Measurements from ENCODE around the gene SCGN.

SCGN gene, protein sequence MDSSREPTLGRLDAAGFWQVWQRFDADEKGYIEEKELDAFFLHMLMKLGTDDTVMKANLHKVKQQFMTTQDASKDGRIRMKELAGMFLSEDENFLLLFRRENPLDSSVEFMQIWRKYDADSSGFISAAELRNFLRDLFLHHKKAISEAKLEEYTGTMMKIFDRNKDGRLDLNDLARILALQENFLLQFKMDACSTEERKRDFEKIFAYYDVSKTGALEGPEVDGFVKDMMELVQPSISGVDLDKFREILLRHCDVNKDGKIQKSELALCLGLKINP

DNA sequence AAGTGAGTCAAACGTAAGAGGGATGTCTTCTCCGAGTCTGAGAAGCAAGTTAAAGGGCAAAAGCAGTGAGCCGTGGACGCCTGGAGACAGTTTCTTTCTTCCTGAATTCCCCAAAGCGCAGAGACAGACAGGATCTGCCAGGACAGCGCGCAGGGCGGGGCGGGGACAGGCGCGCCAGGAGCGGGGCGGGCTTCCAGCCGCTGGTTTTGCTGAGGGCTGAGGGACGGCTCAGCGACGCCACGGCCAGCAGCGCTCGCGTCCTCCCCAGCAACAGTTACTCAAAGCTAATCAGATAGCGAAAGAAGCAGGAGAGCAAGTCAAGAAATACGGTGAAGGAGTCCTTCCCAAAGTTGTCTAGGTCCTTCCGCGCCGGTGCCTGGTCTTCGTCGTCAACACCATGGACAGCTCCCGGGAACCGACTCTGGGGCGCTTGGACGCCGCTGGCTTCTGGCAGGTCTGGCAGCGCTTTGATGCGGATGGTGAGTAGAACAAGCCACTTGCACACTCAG lies at the start of gene SCGN:
TSS of gene SCGN (plus strand) at position 209 of the 509 bp plus-strand sequence. CDS start at position 398, 189 bp downstream.
- ATAC-seq (replicated peaks; ENCODE audit: extremely low read depth, poor library complexity, severe bottlenecking) (no peak), DNase-seq (ENCODE audit: low spot score in 2 of 2) (no peak)
- no peaks in the 10 kb centered on the region for H3K9me3 Mint-ChIP-seq
- no peaks in the 10 kb centered on the region for H3K36me3 Mint-ChIP-seq (ENCODE audit: insufficient read depth)
- H3K27me3 Mint-ChIP-seq: peaks cover 57% of the 10 kb centered on the region
- H3K4me3 Mint-ChIP-seq: no peak within 1 kb of the TSS
- no peaks in the 10 kb centered on the region for H3K4me1 Mint-ChIP-seq
- no peak within 1 kb of the TSS for H3K27ac Mint-ChIP-seq (ENCODE audit: low read depth)

DNA sequence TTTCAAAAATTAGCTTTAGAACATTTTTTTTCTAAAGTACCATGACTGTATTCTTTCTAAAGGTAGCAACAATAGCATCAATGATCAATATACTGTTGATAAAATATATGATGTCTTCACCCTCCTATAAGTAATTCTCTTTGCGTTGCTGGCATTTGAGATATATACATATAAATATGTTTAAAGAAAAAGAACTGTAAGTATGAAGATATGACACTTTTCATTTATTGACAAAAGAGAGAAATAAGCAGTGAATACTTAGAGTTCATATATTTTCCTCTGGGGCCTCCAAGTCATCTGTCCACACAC lies 49.4 kb upstream of the SCGN start:
- Mint-ChIP-seq H3K9me3 (no peaks in the 10 kb centered on the region), H3K36me3 (ENCODE audit: insufficient read depth) (peaks cover 2% of the 10 kb centered on the region), H3K4me3 (no peak overlapping the region)

DNA sequence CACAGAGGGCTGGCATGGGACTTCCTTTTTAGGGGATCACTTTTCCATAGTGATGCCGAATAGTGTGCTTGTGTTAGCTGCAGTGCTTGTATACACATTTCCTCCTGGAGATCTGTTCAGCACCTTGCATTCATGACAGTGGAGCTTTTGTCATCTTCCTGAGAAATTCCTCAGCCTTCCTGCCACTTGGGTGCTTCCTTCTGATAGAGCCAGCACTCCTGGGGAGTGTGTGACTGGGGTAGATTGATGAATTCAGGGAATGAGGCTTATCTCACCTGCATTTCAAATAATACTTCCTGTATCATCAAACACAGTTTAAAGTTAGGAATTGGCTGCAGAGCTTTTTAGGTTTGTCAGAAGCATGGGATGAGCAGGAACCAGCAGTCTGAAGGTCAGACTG lies 48.8 kb upstream of the SCGN start:
- H3K27me3 Mint-ChIP-seq: no peaks in the 10 kb centered on the region
- no peaks in the 10 kb centered on the region for H3K9me3 Mint-ChIP-seq
- H3K4me3 Mint-ChIP-seq: no peak overlapping the region
- DNase-seq (ENCODE audit: low spot score in 2 of 2): no peak
- H3K36me3 Mint-ChIP-seq (ENCODE audit: insufficient read depth): peaks cover 2% of the 10 kb centered on the region
- H3K27ac Mint-ChIP-seq (ENCODE audit: low read depth): no peak overlapping the region
- no peaks in the 10 kb centered on the region for H3K4me1 Mint-ChIP-seq
- ATAC-seq (replicated peaks; ENCODE audit: extremely low read depth, poor library complexity, severe bottlenecking): no peak

More for the DNA sequence above, 49.4 kb upstream of the SCGN start:
- no peaks in the 10 kb centered on the region for H3K27me3 Mint-ChIP-seq
- ATAC-seq (replicated peaks; ENCODE audit: extremely low read depth, poor library complexity, severe bottlenecking) (no peak), DNase-seq (ENCODE audit: low spot score in 2 of 2) (no peak)
- no peak overlapping the region for H3K27ac Mint-ChIP-seq (ENCODE audit: low read depth)
- H3K4me1 Mint-ChIP-seq: no peaks in the 10 kb centered on the region

DNA sequence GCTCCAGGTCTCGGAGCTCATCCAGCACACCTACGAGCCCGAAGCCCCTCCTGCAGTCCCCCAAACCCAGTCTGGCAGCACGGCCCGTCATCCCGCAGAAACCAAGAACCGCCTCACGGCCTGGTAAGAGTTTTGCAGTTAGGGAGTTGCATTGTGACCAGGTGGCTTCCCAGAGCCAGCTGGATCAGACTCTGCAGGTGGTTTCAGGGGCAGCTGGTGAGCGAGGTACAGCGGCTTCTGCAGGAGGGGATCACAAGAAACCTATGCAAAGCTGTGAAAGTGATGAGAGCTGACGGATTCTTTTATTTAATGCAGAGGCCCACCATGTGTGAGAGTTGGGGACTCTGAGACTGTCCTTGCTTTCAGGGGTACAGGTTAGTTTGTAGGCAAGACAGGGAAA lies 45.9 kb upstream of the SCGN start:
- DNase-seq (ENCODE audit: low spot score in 2 of 2): no peak
- H3K27ac Mint-ChIP-seq (ENCODE audit: low read depth): no peak overlapping the region
- no peaks in the 10 kb centered on the region for H3K4me1 Mint-ChIP-seq
- H3K27me3 Mint-ChIP-seq: no peaks in the 10 kb centered on the region
- H3K9me3 Mint-ChIP-seq: no peaks in the 10 kb centered on the region
- H3K36me3 Mint-ChIP-seq (ENCODE audit: insufficient read depth): peaks cover 4% of the 10 kb centered on the region
- no peak for ATAC-seq (replicated peaks; ENCODE audit: extremely low read depth, poor library complexity, severe bottlenecking)
- no peak overlapping the region for H3K4me3 Mint-ChIP-seq

DNA sequence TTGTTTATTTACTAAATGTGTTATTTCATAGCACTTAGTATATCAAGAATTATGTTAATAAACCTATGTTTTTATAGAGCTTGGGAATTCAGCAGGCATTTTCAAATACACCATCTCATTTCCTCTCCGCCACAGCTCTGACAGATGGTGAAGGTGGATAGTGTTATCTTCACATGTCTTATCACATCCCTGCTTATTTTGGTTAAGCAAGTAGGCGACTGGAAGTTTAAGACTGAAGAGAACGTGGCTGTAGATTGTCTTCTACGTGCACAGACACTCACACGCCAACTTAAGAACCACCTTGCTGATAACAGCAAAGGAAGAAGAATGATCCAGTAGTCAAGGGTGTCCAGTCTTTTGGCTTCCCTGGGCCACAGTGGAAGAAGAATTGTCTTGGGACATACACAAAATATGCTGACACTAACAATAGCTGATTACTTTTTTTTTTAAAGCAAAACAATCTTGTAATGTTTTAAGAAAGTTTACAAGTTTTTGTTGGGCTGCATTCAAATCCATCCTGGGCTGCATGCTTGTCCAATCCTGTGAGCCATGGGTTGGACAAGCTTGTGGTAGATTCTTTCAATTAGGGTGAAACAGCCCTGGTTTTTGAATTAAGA lies 43.3 kb upstream of the SCGN start:
- ATAC-seq (replicated peaks; ENCODE audit: extremely low read depth, poor library complexity, severe bottlenecking) (no peak), DNase-seq (ENCODE audit: low spot score in 2 of 2) (no peak)
- Mint-ChIP-seq H3K4me1 (no peaks in the 10 kb centered on the region), H3K36me3 (ENCODE audit: insufficient read depth) (peaks cover 1% of the 10 kb centered on the region), H3K9me3 (no peaks in the 10 kb centered on the region), H3K27ac (ENCODE audit: low read depth) (no peak overlapping the region), H3K27me3 (no peaks in the 10 kb centered on the region), H3K4me3 (no peak overlapping the region)

DNA sequence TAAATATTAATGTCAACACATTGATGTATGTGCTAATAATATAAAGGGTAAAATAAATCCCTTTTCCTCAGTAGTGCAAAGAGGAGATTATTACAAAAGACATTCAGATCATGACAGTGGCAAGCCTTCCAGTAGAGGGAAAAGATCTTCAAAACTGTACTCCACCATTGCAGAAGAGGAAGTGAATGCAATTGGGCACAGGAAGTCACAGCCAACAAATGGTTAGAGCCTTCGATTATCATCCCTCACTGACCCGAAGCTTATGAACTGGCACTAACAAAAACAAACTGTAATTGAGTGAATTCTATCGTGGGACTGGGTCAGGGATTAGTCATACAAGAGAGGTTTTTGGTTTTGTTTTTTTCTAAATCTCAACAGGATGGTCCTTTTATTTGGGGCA lies 39.3 kb upstream of the SCGN start:
- Mint-ChIP-seq H3K4me3 (no peak overlapping the region), H3K9me3 (no peaks in the 10 kb centered on the region), H3K4me1 (no peaks in the 10 kb centered on the region), H3K27ac (ENCODE audit: low read depth) (no peak overlapping the region), H3K27me3 (no peaks in the 10 kb centered on the region), H3K36me3 (ENCODE audit: insufficient read depth) (peaks cover 1% of the 10 kb centered on the region)
- ATAC-seq (replicated peaks; ENCODE audit: extremely low read depth, poor library complexity, severe bottlenecking): no peak
- no peak for DNase-seq (ENCODE audit: low spot score in 2 of 2)

DNA sequence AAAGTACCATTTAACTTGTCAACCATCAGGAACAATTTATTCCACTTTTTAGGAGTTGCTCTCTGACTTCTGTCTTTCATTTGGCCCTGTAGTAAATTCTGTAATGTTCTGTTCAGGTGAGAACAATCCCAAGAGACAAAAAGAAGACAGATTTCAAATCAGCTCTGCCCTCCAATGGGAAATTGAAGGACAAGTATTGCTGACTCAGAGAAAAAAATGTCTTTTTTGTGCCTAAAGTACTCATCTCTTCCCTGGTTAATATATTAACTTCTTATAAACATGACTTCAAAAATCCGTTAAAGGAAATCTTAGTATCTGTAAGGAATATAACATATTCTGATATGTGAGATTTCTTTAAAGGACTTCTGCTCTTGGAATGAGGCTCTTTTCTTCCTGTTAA lies 38.6 kb upstream of the SCGN start:
- Mint-ChIP-seq H3K9me3 (no peaks in the 10 kb centered on the region), H3K4me1 (no peaks in the 10 kb centered on the region), H3K36me3 (ENCODE audit: insufficient read depth) (peaks cover 1% of the 10 kb centered on the region), H3K27ac (ENCODE audit: low read depth) (no peak overlapping the region), H3K27me3 (no peaks in the 10 kb centered on the region), H3K4me3 (no peak overlapping the region)
- ATAC-seq (replicated peaks; ENCODE audit: extremely low read depth, poor library complexity, severe bottlenecking) (no peak), DNase-seq (ENCODE audit: low spot score in 2 of 2) (no peak)

DNA sequence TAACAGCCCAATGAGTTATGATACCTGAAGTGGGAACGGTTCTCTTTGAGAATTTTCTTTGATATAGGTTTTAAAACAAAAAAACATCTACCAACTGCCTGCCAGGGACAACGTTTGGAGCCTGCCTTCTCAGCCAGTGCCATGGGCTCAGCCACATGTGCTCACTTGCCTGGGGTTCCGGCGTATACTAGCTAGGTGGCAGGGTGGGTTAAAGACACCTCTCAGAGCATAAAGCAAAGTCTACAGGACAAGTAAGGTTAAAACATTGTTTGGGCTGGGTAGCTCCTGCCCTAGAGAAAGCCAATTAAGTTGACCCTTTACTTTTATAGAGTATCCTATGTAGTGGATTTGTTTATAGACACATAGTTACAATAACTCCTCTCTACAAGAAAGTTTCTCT lies 38.0 kb upstream of the SCGN start:
- ATAC-seq (replicated peaks; ENCODE audit: extremely low read depth, poor library complexity, severe bottlenecking) (no peak), DNase-seq (ENCODE audit: low spot score in 2 of 2) (no peak)
- Mint-ChIP-seq H3K36me3 (ENCODE audit: insufficient read depth) (peaks cover 1% of the 10 kb centered on the region), H3K9me3 (no peaks in the 10 kb centered on the region), H3K27ac (ENCODE audit: low read depth) (no peak overlapping the region), H3K4me1 (no peaks in the 10 kb centered on the region), H3K4me3 (no peak overlapping the region), H3K27me3 (no peaks in the 10 kb centered on the region)

DNA sequence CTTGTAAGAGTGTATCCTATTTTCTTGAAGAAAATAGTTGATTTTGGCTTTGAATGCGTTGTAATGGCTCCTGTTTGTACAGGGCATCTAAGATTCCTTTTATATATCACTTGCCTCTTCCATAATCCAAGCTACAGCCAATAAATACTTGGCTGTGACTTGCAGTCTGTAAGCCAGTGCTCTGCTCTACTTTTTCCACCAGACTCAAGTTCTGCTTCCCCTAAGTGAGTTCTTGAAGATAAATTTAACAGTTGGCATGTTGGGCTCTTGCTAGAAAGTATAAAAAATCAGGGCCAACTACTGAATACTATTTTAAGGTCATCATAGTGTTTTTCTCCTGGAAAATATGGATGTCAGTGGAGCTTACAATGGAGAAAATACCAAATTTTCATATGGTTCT lies 36.5 kb upstream of the SCGN start:
- no peaks in the 10 kb centered on the region for H3K36me3 Mint-ChIP-seq (ENCODE audit: insufficient read depth)
- H3K27ac Mint-ChIP-seq (ENCODE audit: low read depth): no peak overlapping the region
- H3K4me3 Mint-ChIP-seq: no peak overlapping the region
- H3K9me3 Mint-ChIP-seq: no peaks in the 10 kb centered on the region
- H3K27me3 Mint-ChIP-seq: no peaks in the 10 kb centered on the region
- DNase-seq (ENCODE audit: low spot score in 2 of 2): no peak
- no peaks in the 10 kb centered on the region for H3K4me1 Mint-ChIP-seq
- no peak for ATAC-seq (replicated peaks; ENCODE audit: extremely low read depth, poor library complexity, severe bottlenecking)

DNA sequence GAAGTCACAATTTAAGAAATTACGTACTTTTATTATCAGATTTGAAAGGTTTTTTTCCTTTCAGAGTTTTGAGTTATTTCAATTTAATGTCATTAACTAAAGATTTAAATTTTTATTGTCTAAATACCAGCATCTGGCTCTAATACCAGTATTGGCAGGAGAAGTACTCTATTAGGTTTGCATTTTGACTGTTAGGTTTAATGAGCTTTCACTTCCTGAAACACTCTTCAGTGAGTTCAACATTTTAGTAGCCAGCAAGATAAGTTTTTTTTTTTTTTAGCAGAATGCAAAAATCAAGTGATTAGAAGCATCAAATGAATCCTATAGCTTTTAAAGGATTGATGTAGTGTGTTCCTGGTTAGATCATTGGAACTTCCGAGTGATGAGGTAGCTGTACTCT lies 34.0 kb upstream of the SCGN start:
- no peaks in the 10 kb centered on the region for H3K36me3 Mint-ChIP-seq (ENCODE audit: insufficient read depth)
- no peaks in the 10 kb centered on the region for H3K4me1 Mint-ChIP-seq
- H3K27me3 Mint-ChIP-seq: no peaks in the 10 kb centered on the region
- no peak overlapping the region for H3K4me3 Mint-ChIP-seq
- H3K27ac Mint-ChIP-seq (ENCODE audit: low read depth): no peak overlapping the region
- no peaks in the 10 kb centered on the region for H3K9me3 Mint-ChIP-seq
- ATAC-seq (replicated peaks; ENCODE audit: extremely low read depth, poor library complexity, severe bottlenecking) (no peak), DNase-seq (ENCODE audit: low spot score in 2 of 2) (no peak)

DNA sequence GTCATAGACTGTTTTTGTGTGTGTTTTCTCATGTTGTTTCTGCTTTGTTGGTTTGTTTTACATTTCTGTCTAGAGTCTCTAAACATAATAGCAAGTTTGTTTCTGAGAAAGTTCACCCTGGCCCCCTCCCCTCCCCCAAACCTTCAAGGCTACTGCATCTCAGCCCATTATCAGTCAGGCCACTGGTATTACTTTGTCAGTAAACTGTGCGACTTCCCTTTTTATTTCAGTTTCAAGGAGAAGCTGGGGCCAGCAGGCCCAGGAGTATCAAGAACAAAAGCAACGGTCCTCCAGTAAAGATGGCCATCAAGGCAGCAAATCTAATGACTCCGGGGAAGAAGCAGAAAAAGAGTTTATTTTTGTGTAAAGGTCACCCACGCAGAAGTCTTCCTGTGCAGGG lies 32.8 kb upstream of the SCGN start:
- Mint-ChIP-seq H3K9me3 (no peaks in the 10 kb centered on the region), H3K27me3 (no peaks in the 10 kb centered on the region), H3K4me3 (no peak overlapping the region), H3K4me1 (no peaks in the 10 kb centered on the region), H3K36me3 (ENCODE audit: insufficient read depth) (no peaks in the 10 kb centered on the region), H3K27ac (ENCODE audit: low read depth) (no peak overlapping the region)
- ATAC-seq (replicated peaks; ENCODE audit: extremely low read depth, poor library complexity, severe bottlenecking): no peak
- DNase-seq (ENCODE audit: low spot score in 2 of 2): no peak

DNA sequence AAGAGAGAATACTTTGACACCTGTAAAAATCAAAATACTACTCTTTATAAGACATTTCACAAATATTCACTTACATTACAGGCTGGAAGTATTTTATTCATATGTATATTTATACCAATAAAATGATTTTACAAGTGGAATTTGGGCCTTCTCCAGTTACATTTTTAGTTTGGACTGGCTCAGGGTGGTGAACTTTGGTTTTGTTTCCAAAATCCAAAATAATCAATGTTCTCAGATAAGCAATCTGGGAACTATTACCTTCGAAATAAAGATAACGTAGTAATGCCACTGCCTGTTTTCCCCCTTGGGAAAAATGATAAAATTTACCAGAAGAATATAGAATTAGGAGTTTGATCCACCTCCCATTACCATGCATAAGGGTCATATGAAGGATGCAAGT lies 31.6 kb upstream of the SCGN start:
- ATAC-seq (replicated peaks; ENCODE audit: extremely low read depth, poor library complexity, severe bottlenecking) (no peak), DNase-seq (ENCODE audit: low spot score in 2 of 2) (no peak)
- Mint-ChIP-seq H3K4me1 (no peaks in the 10 kb centered on the region), H3K4me3 (no peak overlapping the region), H3K9me3 (no peaks in the 10 kb centered on the region), H3K27me3 (no peaks in the 10 kb centered on the region), H3K27ac (ENCODE audit: low read depth) (no peak overlapping the region), H3K36me3 (ENCODE audit: insufficient read depth) (no peaks in the 10 kb centered on the region)

DNA sequence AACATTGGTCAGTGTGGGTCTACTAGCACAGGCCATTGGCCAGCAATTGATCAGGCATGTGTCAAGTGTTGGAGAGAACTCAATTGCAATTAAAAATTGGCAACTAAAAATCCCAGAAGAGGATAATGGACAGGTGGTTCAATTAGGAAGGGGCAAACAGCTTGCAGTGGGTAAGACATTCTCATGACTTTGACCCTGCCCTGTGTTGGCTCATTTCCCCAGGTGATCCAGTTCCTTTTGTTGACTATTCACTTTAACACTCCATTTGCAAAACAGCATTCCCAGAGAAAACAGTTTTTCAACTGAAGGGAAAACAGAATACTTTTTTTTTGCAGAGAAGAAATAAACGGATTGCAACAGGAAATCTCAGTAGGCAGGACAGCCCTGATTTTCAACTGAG lies 28.9 kb upstream of the SCGN start:
- H3K27me3 Mint-ChIP-seq: peaks cover 19% of the 10 kb centered on the region
- no peak overlapping the region for H3K4me3 Mint-ChIP-seq
- DNase-seq (ENCODE audit: low spot score in 2 of 2): no peak
- no peak overlapping the region for H3K27ac Mint-ChIP-seq (ENCODE audit: low read depth)
- H3K9me3 Mint-ChIP-seq: no peaks in the 10 kb centered on the region
- no peaks in the 10 kb centered on the region for H3K36me3 Mint-ChIP-seq (ENCODE audit: insufficient read depth)
- ATAC-seq (replicated peaks; ENCODE audit: extremely low read depth, poor library complexity, severe bottlenecking): no peak
- H3K4me1 Mint-ChIP-seq: no peaks in the 10 kb centered on the region
